Endothelial cell (in vitro differentiated cells): Measurements from ENCODE around the gene EIF1. TPM values are rescaled to one million over a fixed set of nuclear protein-coding genes. Genes with fewer than 3 reads are reported as not detected.

Experiments used
- DNase-seq: peaks from one replicate; pipeline ENCODE4 v3.0.0; 2021; ENCODE audit warnings: low spot score
- H3K27ac Mint-ChIP-seq: one replicate; pipeline ENCODE4 v1.8.0; 2021; ENCODE audit warnings: mixed read lengths, inconsistent platforms; ENCODE audit not compliant: unreplicated experiment
- H3K27me3 Mint-ChIP-seq: one replicate; pipeline ENCODE4 v1.8.0; 2021; ENCODE audit warnings: mild to moderate bottlenecking, moderate library complexity, mixed read lengths, inconsistent platforms; ENCODE audit not compliant: unreplicated experiment
- H3K36me3 Mint-ChIP-seq: one replicate; pipeline ENCODE4 v1.8.0; 2021; ENCODE audit warnings: mild to moderate bottlenecking, low read depth, mixed read lengths, inconsistent platforms; ENCODE audit not compliant: unreplicated experiment
- H3K4me1 Mint-ChIP-seq: one replicate; pipeline ENCODE4 v1.8.0; 2021; ENCODE audit warnings: mild to moderate bottlenecking, mixed read lengths, inconsistent platforms; ENCODE audit not compliant: unreplicated experiment
- H3K4me3 Mint-ChIP-seq: one replicate; pipeline ENCODE4 v1.8.0; 2021; ENCODE audit warnings: mild to moderate bottlenecking, mixed read lengths, inconsistent platforms; ENCODE audit not compliant: unreplicated experiment
- H3K9me3 Mint-ChIP-seq: one replicate; pipeline ENCODE4 v1.8.0; 2021; ENCODE audit warnings: mixed read lengths, inconsistent platforms; ENCODE audit not compliant: unreplicated experiment
- total RNA-seq: library from RNA; stranded (reverse); fragmentation: NEBNext Ultra II Directional; extraction: Animal tissue kit (Norgen Biotek cat#: 25700); gene quantifications from one replicate; pipeline ENCODE4 v1.2.1, GENCODE V29; 2021; ENCODE audit not compliant: unreplicated experiment
- TF ChIP-seq, protein P1 (sequence below): fragments of 200-600 bp; sonication (generic); IDR thresholded peaks from one replicate; pipeline ENCODE4 v1.5.0; 2021; ENCODE audit warnings: antibody characterized with exemption; ENCODE audit not compliant: unreplicated experiment

Gene EIF1
- total RNA-seq, 1 donor from 2014 or later: 569 TPM

DNA sequence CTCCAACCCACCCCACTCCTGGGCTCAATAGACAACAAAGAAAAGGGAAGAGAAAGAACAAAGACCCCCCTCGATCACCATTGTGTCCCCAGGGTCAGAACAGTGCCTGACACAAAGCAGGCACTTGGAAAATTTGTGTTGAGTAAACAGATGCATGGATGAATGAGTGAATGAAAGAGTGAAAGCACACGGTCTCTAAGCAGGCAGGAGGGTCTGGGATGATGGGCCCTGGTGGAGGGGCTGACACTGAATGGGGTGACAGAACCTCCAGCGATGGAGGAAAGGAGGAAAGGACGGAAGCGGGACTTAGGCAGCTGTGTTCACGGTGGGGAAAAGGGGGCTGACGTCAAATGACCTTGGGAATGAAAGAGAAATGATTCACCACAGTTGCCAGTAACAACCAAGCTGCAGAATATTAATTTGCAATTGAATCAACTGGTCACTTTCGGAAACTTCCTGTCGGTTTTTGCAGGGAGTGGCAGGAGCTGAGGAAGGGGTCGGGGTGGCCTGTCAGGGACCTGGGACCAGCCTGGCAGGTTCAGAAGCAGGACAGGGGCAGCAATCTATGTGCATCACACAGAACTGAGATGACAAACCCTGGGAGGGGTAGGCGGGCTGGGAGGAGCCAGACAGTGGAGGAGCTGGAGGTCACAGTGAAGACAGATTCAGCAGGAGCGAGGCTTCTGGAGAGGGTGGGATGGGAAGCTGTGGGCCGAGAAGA, 16.7 kb downstream of the EIF1 start:
- DNase-seq: no peak
- TF ChIP-seq, protein P1, sequence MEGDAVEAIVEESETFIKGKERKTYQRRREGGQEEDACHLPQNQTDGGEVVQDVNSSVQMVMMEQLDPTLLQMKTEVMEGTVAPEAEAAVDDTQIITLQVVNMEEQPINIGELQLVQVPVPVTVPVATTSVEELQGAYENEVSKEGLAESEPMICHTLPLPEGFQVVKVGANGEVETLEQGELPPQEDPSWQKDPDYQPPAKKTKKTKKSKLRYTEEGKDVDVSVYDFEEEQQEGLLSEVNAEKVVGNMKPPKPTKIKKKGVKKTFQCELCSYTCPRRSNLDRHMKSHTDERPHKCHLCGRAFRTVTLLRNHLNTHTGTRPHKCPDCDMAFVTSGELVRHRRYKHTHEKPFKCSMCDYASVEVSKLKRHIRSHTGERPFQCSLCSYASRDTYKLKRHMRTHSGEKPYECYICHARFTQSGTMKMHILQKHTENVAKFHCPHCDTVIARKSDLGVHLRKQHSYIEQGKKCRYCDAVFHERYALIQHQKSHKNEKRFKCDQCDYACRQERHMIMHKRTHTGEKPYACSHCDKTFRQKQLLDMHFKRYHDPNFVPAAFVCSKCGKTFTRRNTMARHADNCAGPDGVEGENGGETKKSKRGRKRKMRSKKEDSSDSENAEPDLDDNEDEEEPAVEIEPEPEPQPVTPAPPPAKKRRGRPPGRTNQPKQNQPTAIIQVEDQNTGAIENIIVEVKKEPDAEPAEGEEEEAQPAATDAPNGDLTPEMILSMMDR: no peak
- peaks cover 9% of the 10 kb centered on the region for H3K4me1 Mint-ChIP-seq
- H3K4me3 Mint-ChIP-seq: peak overlapping the region; percentile 51
- peaks cover 4% of the 10 kb centered on the region for H3K36me3 Mint-ChIP-seq
- H3K27ac Mint-ChIP-seq: peak overlapping the region; percentile 42
- H3K9me3 Mint-ChIP-seq: no peaks in the 10 kb centered on the region
- peaks cover 3% of the 10 kb centered on the region for H3K27me3 Mint-ChIP-seq

DNA sequence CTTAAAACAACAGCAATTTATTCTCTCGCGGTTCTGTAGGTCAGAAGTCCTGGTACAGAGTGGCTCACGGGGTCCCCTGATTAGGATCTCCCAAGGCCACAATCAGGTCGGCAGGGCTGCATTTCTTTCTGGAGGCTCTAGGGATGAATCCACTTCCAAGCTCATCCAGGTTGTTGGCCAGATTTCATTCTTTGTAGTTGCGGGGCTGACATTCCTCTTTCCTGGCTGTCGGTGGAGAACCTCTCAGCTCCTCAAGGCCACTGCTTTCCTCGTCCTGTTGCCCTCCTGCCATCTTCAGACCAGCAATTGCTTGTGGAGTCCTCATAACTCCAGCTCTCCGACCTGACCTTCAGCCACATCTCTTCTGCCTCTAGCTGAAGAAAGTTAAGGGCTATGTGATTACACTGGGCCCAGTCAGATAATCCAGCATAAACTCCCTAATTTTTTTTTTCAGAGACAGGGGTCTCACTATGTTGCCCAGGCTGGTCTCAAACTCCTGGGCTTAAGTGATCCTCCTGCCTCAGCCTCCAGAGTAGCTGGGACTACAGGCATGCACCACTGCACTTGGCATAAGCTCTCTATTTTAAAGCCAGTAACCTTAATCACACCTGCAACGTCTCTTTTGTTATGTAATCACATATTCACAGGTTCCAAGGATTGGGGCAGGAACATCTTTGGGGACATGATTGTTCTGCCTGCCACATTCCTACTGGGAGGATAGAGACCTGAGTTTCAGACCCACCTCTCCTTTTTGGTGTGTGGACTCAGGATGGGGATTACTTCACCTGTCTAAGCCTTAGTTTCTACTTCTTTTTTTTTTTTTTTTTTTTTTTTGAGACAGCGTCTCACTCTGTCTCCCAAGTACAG, 19.4 kb downstream of the EIF1 start:
- Mint-ChIP-seq H3K36me3 (peaks cover 4% of the 10 kb centered on the region), H3K4me1 (peaks cover 9% of the 10 kb centered on the region), H3K4me3 (no peak overlapping the region), H3K9me3 (no peaks in the 10 kb centered on the region), H3K27me3 (peaks cover 3% of the 10 kb centered on the region), H3K27ac (no peak overlapping the region)
- no peak for DNase-seq
- TF ChIP-seq, protein P1: no peak

DNA sequence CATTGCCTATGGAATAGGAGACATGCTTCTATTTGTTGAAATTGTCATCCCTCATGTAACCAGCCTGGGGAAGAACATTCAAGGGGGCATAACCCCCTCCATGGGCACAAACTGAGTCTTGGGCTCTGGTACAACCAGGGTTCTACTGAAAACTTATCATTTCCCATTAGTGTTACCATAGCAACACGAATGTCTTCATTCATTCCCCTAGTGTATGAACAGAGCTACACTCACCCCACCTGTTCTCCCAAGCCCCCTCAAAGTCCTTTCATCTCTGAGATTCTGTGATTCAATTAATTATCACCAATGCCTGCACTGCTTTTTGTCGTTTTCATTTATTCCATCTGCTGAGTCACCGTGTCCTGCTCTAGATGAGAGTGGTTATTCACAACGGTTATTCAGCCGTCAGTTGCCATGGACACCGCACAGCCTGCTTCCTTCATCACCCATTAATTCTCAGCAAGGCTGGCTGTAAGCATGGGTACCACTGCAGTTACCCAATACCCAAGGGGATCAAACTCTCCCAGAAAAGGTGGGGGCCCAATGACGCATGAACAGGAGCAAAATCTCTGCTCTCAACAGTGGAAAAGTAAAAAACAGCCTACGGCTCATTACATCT, 21.9 kb downstream of the EIF1 start:
- Mint-ChIP-seq H3K27me3 (peaks cover 5% of the 10 kb centered on the region), H3K4me3 (no peak overlapping the region), H3K27ac (no peak overlapping the region), H3K9me3 (no peaks in the 10 kb centered on the region), H3K36me3 (no peaks in the 10 kb centered on the region), H3K4me1 (peaks cover 1% of the 10 kb centered on the region)
- TF ChIP-seq, protein P1: no peak
- DNase-seq: no peak

DNA sequence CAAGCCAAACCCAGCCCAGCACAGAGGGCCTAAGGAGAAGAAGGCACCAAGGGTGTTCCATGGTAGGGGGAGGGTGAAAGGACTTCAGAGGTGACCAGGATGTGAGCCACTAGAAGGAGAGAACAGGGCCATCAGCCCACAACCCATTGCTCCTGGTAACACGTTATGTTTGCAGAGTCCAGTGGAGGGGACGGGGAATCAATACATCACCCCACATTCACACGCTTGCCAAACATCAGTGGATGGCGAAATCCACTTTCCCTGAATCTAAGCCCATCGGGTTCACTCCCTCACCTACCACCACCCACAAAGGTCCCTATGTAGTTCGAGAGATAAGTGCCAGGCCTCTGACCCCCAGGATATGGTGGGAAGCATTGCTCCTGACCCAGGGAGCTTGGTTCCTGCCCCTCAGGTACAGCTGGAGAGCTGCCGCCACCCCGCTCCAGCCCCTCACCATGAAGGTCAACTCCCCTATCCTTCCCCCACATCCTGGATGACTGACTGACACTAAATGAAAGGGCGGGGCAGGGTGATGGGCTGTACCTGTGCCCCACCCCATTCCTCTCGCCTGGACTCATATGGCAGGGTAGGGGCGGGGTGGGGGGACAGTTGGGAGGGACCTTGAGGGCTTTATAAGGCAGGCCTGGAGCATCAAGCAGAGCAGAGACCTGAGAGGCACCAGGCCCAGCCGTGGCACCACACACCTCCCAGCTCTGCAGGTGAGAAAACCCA, 23.1 kb downstream of the EIF1 start, which contains the start of gene GAST:
TSS of gene GAST (plus strand) at position 663 of the 732 bp plus-strand sequence. CDS start 3,106 bp downstream, outside the sequence.
- DNase-seq: no peak
- H3K27me3 Mint-ChIP-seq: peaks cover 7% of the 10 kb centered on the region
- H3K9me3 Mint-ChIP-seq: no peaks in the 10 kb centered on the region
- H3K27ac Mint-ChIP-seq: no peak within 1 kb of the TSS
- H3K4me1 Mint-ChIP-seq: peaks cover 5% of the 10 kb centered on the region
- TF ChIP-seq, protein P1: no peak
- no peaks in the 10 kb centered on the region for H3K36me3 Mint-ChIP-seq
- no peak within 1 kb of the TSS for H3K4me3 Mint-ChIP-seq
